ENCODE measurements around the gene IL1F10.

Gene IL1F10

GRCh38 chr2:113102133-113102532 is 34.4 kb downstream of the IL1F10 start:
- no peak for DNase-seq (ENCODE audit: extremely low read depth, low read depth)
- TF ChIP-seq CTCF (IDR thresholded peaks at IDR 0.05; ENCODE audit: low read depth, low read length) = no peak

- TF ChIP-seq CTCF (IDR thresholded peaks at IDR 0.05; ENCODE audit: low read depth, low read length) = no peak
- DNase-seq (ENCODE audit: extremely low read depth, low read depth) = no peak
Measured at GRCh38 chr2:113103277-113103676, 35.5 kb downstream of the IL1F10 start.

GRCh38 chr2:113104054-113104611 is 36.4 kb downstream of the IL1F10 start:
- TF ChIP-seq CTCF (IDR thresholded peaks at IDR 0.05; ENCODE audit: low read depth, low read length) = no peak

GRCh38 chr2:113105047-113105785 is 37.4 kb downstream of the IL1F10 start:
- TF ChIP-seq CTCF (IDR thresholded peaks at IDR 0.05; ENCODE audit: low read depth, low read length) = no peak
- no peak for DNase-seq (ENCODE audit: extremely low read depth, low read depth)

More at GRCh38 chr2:113104054-113104611, 36.4 kb downstream of the IL1F10 start:
- DNase-seq (ENCODE audit: extremely low read depth, low read depth) = no peak

- DNase-seq (ENCODE audit: extremely low read depth, low read depth) = no peak
- no peak for TF ChIP-seq CTCF (IDR thresholded peaks at IDR 0.05; ENCODE audit: low read depth, low read length)
Measured at GRCh38 chr2:113111121-113111520, 43.4 kb downstream of the IL1F10 start.

- no peak for DNase-seq (ENCODE audit: extremely low read depth, low read depth)
- no peak for TF ChIP-seq CTCF (IDR thresholded peaks at IDR 0.05; ENCODE audit: low read depth, low read length)
Measured at GRCh38 chr2:113111823-113112287, 44.1 kb downstream of the IL1F10 start.

- TF ChIP-seq CTCF (IDR thresholded peaks at IDR 0.05; ENCODE audit: low read depth, low read length) = no peak
- DNase-seq (ENCODE audit: extremely low read depth, low read depth) = no peak
Measured at GRCh38 chr2:113112441-113112840, 44.7 kb downstream of the IL1F10 start.

Measured in AG09319 (cell line).